Skin epidermis (tissue), 12 donors: ENCODE results near the gene RAPSN.
A peak's percentile ranks its signal among the peaks of the same experiment; 100 is the strongest.
"Not testable (repeated sequence)": the region's sequence is repeated elsewhere in the genome, so short reads cannot be mapped to it uniquely, and the experiment has no call there.

Experiments used
- H3K27ac ChIP-seq, 21 experiments: fragments of 200-600 bp; sonication (generic) in 11 of 21; one replicate each; pipeline ENCODE4 v1.5.0; 2020; ENCODE audit warnings: mild to moderate bottlenecking in 3 of 21, inconsistent platforms in 2 of 21, moderate library complexity in 2 of 21
- H3K4me3 ChIP-seq, 7 experiments: fragments of 200-600 bp; sonication (generic) in 2 of 7; one replicate each; pipeline ENCODE4 v1.5.0; 2020; ENCODE audit warnings: inconsistent platforms in 2 of 7, mild to moderate bottlenecking in 2 of 7, moderate library complexity in 1 of 7

The RAPSN gene

DNA sequence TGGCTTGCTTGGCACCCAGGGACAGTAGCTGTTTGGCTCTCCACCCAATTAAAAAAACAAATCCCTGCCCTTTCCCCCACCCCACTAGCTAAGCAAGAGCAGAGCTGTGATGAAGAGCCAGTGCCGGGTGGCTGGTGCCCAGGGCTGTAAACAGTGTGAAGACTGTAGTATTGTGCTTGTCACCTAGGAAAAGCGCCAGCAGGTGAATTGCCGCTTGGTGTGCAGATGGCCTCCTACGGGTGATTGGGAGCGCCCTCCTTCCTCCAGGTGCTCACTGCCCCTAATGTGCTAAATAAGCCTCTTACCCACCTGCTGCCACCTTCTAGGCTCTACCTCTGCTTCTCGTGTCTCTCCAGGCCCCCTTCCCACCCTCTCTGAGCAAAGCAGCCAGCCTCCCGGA is 18.4 kb upstream of the RAPSN start:
- H3K4me3 ChIP-seq: no peak overlapping the region

GRCh38 chr11:47466701-47467250 is 17.8 kb upstream of the RAPSN start:
- Histone ChIP-seq H3K4me3 (no peak overlapping the region), H3K27ac (peak overlapping the region in 16 of 21 experiments; percentile 6 to 82 (median 46))

More for the DNA sequence above, 18.4 kb upstream of the RAPSN start:
- peak overlapping the region in 15 of 21 experiments; percentile 6 to 82 (median 46) for H3K27ac ChIP-seq

GRCh38 chr11:47466201-47466600 is 17.3 kb upstream of the RAPSN start:
- Histone ChIP-seq H3K4me3 (no peak overlapping the region), H3K27ac (peak overlapping the region in 13 of 21 experiments; percentile 6 to 67 (median 45))

DNA sequence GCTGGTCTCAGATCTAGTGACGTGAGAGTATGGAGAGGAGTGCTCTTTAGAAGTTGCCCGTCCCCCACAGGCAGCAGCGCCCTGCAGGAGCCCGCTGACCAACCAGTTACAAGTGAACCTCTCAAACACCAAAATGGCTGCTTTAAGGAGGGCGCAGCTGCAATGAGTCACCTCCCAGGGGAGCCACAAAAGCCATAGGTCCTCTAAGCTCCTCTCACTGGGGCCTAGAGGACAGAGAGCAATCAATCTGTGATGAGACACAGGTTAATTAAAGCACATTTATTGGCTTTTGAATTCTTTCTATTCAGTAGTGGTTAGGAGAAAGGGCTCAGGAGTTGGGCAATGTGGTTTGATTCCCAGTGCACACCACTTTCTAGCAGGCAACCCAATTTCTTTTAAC is 15.5 kb upstream of the RAPSN start:
- Histone ChIP-seq H3K4me3 (no peak overlapping the region), H3K27ac (peak overlapping the region in 1 of 21 experiments; percentile 30)

- no peak overlapping the region for H3K27ac ChIP-seq
These were observed 12.9 kb upstream of the RAPSN start for GRCh38 chr11:47461876-47462275.

DNA sequence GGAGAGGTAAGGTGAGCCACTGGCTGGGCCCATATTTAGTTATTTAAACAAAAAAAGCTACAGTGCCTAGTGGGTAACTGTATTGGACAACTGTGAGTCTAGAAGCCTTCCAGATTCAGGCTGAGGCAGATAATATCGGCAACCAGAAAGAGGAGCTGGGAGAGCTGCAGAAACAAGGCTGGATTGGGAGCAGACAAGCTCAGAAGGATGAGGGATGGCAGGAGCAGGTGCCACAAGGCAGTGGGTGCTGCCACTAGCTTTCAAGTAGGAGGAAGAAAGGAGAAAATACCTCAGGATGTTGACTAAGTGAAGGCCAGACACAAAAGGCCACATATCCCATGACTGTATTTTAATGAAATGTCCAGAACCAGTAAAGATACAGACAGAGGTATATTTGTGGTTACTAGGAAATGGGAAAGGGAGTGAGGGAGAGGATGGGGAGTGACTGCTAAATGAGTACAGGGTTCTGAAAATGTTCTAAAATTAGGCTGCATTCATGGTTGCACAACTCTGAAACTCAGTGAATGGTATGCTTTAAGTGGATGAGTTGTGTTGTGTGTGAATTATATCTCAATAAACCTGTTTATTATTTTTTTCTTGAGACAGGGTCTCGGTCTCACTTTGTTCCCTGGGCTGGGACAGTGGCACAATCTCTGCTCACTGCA is 11.8 kb upstream of the RAPSN start:
- no peak overlapping the region for H3K4me3 ChIP-seq
- H3K27ac ChIP-seq: no peak overlapping the region

More at GRCh38 chr11:47461876-47462275, 12.9 kb upstream of the RAPSN start:
- no peak overlapping the region for H3K4me3 ChIP-seq

GRCh38 chr11:47454258-47454671 is 5.3 kb upstream of the RAPSN start:
- H3K27ac ChIP-seq, H3K4me3 ChIP-seq: not testable (repeated sequence)

DNA sequence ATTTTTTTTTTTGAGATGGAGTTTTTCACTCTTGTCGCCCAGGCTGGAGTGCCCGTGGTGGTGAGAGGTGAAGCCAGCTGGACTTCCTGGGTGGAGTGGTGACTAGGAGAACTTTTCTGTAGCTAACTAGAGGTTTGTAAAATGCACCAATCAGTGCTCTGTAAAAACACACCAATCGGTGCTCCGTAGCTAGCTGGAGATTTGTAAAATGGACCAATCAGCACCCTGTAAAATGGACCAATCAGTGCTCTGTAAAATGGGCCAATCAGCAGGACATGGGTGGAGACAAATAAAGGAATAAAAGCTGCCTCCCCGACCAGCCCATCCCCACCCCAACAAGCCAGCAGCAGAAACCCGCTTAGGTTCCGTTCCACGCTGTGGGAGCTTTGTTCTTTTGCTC is 4.4 kb upstream of the RAPSN start:
- H3K27ac ChIP-seq: no peak overlapping the region
- H3K4me3 ChIP-seq: no peak overlapping the region

DNA sequence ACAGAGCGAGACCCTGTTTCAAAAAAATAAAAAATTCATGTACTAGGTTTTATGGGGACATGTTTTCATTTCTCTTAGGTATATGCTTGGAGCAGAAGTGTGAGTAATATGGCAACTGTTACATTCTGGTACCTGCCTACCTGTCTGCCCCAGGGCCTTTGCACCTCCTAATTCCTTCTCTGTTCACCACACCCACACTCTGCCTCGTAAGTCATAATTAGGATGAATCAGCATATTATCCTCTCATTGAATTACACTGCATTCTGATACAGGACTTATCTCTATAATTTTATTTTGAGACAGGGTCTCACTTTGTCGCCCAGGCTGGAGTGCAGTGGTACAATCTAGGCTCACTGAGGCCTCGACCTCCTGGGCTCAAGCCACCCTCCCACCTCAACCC is 3.1 kb upstream of the RAPSN start:
- H3K4me3 ChIP-seq: no peak overlapping the region
- no peak overlapping the region for H3K27ac ChIP-seq

DNA sequence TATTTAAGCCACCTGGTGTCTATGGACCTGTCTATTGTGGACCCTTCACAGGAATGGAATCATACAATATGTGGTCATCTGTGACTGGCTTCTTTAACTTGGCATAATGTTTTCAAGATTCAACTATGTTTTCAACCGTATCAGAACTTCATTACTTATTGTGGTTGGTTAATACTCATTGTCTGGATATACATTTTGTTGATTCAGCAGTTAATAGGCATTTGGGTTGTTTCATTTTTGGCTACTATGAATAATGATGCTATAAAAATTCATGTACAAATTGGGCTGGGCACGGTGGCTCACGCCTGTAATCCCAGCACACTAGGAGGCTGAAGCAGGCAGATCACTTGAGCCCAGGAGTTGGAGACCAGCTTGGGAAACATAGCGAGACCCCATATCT is 2.5 kb upstream of the RAPSN start:
- Histone ChIP-seq H3K4me3 (no peak overlapping the region), H3K27ac (no peak overlapping the region)

GRCh38 chr11:47449541-47449940 is 605 bp upstream of the RAPSN start:
- H3K27ac ChIP-seq: no peak overlapping the region
- no peak overlapping the region for H3K4me3 ChIP-seq

GRCh38 chr11:47447906-47448305 is 1.0 kb downstream of the RAPSN start:
- H3K4me3 ChIP-seq: no peak overlapping the region
- no peak overlapping the region for H3K27ac ChIP-seq

DNA sequence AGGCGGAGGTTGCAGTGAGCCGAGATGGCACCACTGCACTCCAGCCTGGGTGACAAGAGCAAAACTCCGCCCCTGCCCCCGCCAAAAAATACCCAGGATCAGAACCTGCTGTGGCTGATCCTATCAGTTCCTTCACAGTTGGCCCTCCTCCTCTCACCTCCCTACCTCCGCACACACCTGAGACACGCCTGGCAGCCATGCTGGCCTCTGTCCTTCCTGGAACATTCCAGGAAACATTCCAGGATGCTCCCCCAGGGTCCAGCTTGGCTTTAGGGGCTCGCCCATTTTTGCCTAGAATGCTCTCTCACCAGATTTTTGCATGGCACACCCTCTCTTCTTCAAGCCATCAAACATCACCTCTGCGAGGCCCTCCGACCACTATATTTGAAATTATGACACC is 2.1 kb downstream of the RAPSN start:
- Histone ChIP-seq H3K4me3 (no peak overlapping the region), H3K27ac (no peak overlapping the region)

- Histone ChIP-seq H3K27ac (no peak overlapping the region), H3K4me3 (no peak overlapping the region)
These were observed 3.1 kb downstream of the RAPSN start for GRCh38 chr11:47445840-47446239.

DNA sequence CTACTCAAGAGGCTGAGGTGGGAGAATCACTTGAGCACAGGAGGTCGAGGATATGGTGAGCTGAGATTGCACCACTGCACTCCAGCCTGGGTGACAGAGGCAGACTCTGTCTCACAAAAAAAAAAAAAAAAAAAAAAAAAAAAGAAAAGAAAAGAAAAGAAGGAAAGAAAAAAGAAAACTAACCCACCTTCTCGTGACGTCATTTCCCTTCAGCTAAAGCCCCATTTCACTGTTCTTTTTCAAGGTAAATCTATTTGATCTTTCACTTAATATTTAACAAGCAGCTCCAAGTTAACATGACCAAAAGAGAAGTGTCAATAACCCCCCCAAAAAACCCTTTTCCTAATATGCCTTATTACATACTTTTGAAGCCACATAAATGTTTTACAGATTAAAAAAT is 5.1 kb downstream of the RAPSN start:
- H3K4me3 ChIP-seq: no peak overlapping the region
- H3K27ac ChIP-seq: no peak overlapping the region

DNA sequence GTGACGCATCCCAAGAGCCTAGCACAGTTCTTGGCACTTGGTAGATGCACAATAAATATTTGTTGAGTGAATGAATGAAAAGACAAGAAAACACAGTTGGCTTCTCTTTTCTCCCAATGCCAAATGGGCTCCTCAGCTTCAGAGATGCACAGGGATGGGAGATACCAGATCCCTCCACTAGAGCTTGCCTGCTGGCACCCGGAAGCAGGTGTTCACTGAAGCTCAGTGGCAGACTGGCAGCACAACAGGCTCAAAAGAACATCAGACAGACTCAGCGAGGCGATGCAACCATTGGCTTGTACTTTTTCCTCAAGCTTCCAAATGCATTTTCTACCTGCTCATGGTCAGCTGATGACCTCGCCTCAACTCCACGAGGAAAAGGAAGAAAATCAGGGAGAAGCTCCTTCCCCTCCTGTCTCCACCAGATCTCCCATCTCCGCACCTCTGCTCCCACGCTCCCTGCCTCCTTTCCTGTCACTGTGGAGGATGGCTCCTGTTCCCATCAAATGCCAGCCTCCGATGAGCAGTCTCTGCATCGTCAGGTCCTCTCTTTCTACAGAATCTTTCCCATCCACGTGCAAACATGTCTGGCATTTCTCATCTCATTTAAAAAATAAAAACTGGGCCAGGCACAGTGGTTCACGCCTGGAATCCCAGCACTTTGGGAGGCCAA is 5.8 kb downstream of the RAPSN start:
- no peak overlapping the region for H3K27ac ChIP-seq
- no peak overlapping the region for H3K4me3 ChIP-seq

- Histone ChIP-seq H3K27ac (no peak overlapping the region), H3K4me3 (no peak overlapping the region)
These were observed 6.4 kb downstream of the RAPSN start for GRCh38 chr11:47442514-47442913.

- Histone ChIP-seq H3K27ac (no peak overlapping the region), H3K4me3 (no peak overlapping the region)
These were observed 7.5 kb downstream of the RAPSN start for GRCh38 chr11:47441421-47441820.

DNA sequence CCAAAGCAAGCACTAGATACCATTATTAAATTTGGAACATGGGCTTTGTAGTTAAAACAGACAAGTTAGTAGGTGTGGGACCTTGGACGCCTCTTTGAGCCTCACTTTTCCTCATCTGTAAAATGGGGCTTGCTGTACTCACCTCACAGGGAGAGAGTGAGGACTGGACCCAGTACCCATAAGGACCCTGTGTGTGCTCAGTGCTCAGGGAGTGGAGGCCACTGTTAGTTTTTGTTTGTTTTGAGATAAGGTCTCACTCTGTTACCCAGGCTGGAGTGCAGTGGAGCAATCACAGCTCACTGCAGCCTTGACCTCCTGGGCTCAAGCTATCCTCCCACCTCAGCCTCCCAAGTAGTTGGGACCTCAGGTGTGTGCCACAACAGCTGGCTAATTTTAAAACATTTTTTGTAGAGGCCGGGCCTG is 8.9 kb downstream of the RAPSN start:
- H3K27ac ChIP-seq: no peak overlapping the region
- H3K4me3 ChIP-seq: no peak overlapping the region

GRCh38 chr11:47438721-47439120 is 10.2 kb downstream of the RAPSN start:
- Histone ChIP-seq H3K27ac (no peak overlapping the region), H3K4me3 (no peak overlapping the region)

- Histone ChIP-seq H3K27ac (no peak overlapping the region), H3K4me3 (no peak overlapping the region)
These were observed 11.1 kb downstream of the RAPSN start for GRCh38 chr11:47437746-47438418.
